Erythroblast (primary cell): Measurements from ENCODE around the gene NRP1.

Experiments
- GATA1 ChIP-seq: IDR thresholded peaks from 2 replicates; pipeline ENCODE4 v1.6.1; 2011; ENCODE audit warnings: low read depth, mild to moderate bottlenecking, control low read depth, low read length, moderate library complexity
- POLR2A ChIP-seq: IDR thresholded peaks from 2 replicates; pipeline ENCODE4 v1.6.1; 2011; ENCODE audit warnings: mild to moderate bottlenecking, low read length

DNA sequence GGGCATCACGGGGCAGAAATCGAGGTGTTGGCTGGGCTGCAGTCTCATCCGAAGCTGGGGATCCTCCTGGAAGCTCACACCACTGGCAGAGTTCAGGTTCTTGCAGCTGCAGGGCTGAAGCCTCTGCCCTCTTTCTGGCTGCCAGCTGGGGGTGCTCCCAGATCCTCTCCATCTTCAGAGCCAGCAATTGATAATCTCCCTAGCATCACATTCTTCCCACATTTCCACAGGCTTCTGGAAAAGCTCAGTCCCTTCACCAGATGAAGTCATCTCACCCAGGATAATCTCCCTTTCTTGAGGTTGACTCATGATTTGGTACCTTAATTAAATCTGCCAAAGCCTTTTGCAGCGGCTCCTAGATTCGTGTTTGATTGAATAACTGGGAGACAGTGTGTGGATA, 55.2 kb downstream of the NRP1 start:
- TF ChIP-seq POLR2A (no peak), GATA1 (no peak)
